ENCODE results near the gene WDR91.
"Not testable (repeated sequence)": the region's sequence is repeated elsewhere in the genome, so short reads cannot be mapped to it uniquely, and the experiment has no call there.

WDR91 gene

DNA sequence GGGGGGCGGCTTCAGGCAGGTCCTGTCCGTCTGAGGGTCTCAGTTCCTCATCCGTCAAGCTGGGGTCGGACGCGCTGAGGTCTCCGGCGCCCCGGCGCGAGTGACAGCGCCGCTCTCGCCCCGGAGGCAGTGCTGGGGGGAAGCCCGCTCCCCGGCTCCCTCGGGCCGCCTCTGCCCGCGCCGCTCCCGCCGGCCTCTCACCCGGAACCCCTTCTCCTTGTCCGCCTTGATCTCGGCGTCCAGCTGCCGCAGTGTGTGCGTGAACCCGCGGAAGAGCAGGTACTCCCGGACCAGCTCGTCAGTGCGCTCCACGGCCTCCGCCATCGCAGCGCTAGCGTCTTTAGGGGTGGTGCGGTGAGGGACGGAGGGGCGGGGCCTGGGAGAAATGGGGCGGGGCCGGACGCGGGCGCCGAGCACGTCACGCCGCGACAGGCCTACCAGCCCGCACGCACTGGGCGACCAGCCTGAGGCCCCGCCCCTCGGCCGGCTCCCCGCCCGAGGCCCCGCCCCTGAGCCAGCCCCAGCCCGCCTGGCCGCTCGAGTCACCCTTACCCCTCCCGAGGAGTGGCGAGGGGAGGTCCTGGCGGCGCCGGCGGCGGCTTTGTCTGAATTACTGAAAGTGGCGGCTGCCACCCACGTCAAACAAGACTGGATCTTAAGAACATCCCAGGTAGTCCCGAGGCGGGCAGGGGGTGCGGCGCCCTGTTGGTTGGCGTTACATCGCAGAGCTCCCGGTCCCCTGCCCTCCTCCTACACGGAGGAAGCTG, at the start of gene WDR91:
Gene WDR91 (minus strand): TSS at position 348 of the 767 bp plus-strand sequence. CDS start 24 bp downstream, at position 324.
- DNase-seq, result peak; percentile 97

DNA sequence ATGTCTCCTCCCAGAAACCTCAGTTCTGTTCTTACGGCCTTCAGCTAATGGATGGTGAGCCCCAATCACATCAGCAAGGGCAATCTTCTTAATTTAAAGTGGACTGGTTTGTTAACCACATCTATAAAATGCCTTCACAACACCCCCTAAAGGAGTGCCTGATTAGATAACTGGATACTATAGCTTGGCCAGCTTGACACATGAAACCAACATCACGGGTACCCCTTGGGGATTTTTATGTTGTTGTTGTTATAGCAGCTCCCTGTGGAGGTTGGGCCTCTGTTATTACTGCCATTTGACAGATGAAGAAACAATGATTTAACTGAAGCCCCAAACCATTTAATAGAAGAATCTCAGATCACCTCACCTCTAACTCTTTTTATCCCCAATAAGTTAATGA, 49.1 kb upstream of the WDR91 start:
- DNase-seq, result no peak

DNA sequence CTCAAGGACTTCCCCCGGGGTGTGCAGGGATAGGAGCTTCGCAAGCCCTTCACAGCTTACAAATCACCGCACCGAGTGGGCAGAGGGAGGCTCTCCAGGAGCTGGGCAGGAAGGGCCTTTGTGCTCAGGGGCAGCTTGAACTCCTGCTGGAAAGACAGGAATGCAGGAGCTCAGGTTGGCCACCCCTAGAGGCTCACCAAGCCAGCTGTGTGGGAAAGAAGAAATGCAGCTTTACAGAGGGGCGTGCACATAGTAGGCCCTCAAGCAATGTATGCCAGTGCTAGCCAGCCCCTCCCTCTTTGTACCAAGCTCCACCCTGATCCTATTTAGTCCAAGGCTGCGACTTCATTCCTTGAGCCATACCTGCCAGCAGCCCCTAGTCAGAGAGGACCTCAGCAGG, 48.4 kb upstream of the WDR91 start:
- no peak for DNase-seq

GRCh38 chr7:135258585-135258984, 47.3 kb upstream of the WDR91 start:
- DNase-seq, result no peak

DNA sequence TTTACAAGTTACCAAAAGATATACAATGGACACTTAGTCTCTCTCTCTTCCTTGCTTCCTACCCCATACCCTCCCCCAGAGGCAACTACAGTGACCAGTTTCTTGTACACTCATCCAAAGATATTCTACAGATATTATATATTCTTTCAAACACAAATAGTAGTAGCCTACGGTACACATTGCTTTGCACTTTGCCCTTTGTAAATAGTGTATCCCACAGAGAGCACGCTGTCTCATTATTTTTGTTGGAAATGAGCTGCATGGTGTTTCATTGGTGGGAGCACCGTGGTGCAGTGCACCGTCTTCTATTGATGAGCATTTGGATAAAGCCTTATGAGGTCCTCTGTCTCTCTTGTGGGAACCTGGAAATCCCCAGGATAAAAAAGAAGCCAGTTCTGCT, 46.5 kb upstream of the WDR91 start:
- no peak for DNase-seq

DNA sequence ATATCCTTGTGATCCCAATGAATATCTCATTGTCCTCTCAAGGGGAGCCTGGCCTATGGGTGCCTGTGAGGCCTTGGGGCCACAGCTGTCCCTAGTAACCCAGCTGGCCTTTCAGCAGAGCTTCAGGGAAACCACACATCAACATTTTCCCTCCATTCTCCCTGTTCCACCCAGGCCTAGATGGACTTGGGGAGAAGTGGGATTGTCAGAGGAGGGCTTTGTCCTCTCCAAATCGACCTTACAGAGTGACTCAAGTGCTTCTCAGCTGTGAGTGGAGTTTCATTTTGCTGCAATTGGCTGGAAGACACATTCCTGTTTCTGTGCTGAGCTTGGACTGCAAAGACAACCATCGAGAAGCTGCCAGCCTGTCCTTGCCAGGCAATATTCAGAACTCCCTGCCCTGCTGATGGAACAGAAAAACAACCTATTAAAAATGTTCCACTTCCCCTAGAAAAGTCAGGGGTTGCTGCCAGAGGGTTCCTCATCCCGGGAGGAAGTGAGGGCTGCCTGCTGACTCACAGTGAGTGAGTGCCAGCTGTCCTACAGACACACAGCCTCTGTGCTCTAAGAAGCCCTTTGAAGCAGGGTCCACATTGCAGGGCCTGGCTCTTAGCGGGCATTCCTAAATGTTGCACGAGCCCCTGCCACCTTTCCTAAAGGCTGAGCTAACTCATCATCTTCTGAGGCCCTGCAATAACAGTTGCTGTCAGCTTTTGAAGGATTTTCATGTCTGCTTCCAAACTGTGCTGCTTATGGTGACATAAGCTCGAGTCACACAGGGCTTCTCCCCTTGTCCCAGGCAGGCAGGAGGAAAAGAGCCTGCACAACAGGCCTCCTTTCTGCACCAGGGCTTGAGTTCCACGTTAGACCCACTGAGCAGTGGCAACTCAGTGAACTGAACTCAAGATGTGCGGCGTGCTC, 42.8 kb upstream of the WDR91 start:
- DNase-seq, result peak in 1 of 2 donors; percentile 46

DNA sequence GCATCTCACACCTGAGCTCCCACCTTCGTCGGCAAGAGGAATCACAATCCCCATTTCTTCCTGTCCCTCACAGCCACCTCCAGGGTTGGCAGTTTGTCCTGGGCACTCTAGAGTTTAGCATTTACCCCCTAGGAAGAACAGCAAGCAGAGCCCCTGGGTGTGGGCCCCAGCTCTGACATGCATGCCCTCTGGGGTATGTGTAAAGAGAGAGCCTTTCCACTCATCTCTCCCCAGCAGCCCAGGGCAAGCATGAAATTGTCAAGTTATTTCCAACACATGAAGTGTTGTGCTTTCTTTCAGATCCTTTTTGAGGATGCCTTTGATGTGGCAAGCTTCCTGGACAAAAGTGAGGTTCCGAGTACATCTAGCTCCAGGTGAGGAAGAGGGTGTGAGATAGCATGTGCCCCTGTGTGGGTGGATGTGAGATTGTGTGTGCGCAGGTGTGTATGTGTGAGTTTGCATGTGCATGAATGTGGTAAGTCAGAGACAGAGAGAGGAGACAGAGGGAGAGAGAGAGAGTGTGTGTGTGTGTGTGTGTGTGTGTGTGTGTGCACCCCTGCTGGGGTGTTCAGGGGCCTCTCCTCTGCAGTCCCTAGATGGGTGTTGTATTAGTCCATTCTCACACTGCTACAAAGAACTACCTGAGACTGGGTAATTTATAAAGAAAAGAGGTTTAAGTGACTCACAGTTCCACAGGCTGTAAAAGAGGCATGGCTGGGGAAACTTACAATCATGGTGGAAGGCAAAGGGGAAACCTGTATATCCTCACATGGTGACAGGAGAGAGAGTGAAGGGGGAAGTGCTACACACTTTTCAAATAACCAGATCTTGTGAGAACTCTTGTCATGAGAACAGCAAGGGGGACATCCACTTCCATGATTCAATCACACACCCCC, 40.4 kb upstream of the WDR91 start:
- no peak for DNase-seq

GRCh38 chr7:135248546-135248945, 37.2 kb upstream of the WDR91 start:
- no peak for DNase-seq

- DNase-seq, result no peak
These were observed 36.6 kb upstream of the WDR91 start for GRCh38 chr7:135247746-135248471.

- DNase-seq, result no peak
These were observed 35.0 kb upstream of the WDR91 start for GRCh38 chr7:135246191-135246825.

- no peak for DNase-seq
These were observed 34.2 kb upstream of the WDR91 start for GRCh38 chr7:135245226-135246190.

DNA sequence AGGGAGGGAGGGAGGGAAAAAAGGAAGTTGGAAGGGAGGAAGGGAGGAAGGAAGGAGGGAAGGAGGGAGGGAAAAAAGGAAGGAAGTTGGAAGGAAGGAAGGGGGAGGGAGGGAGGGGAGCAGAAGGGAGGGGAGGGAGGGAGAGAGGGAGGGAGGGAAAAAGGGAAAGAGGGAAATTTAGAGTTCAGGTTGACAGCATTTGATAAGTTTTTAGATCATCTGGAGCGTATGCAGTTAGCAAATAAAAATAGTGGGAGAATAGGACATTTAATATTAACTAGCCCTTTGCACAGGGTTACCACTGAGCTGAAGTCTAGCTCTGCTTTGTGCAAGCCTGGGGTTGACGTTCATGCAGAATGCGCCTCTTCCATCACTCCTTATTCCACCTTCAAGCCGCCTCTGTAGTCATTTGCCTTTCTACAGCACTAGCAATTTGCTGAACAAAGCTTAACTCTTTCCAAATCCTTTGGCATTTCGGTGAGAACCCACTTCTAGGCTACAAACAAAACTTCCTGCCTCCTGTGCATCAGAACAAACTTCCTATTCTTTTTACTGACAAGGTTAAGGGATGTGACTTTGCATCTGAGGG, 30.9 kb upstream of the WDR91 start:
- no peak for DNase-seq

DNA sequence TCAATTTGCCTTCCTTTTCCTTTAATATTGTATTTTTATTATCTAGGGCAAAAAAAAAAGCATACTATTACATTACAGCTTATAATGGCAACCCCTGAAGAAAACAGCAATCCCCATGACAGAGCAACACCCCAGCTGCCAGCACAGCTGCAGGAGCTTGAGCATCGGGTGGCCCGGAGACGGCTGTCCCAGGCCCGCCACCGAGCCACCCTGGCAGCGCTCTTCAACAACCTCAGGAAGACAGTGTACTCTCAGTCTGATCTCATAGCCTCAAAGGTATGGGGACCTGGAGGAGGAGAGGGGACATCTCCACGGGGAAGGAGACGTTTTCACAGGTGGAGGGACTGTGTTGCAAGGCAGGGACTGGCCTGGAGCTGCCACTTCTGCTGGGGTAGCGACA, 29.1 kb upstream of the WDR91 start:
- DNase-seq, result no peak

GRCh38 chr7:135239263-135239662, 27.9 kb upstream of the WDR91 start:
- DNase-seq, result no peak

GRCh38 chr7:135238112-135238744, 26.9 kb upstream of the WDR91 start:
- DNase-seq, result no peak

DNA sequence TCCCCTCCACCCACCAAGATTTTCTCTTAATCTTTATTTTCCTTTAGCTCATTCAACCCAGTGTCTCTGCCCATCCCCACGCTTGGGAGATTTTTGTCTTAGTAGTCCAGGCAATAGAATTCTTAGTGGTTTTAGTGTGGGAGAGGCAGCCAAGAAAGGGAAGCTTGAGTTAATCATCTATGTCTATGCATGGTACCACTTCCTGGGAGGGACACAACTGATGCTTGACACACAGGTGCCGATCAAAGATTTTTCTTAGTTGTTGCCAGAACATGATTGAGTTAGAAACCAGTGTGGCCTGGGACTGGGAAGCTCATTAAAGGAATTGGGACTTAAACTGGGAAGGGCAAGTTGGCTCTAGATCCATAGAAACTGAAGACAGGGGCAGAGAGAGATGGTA, 25.4 kb upstream of the WDR91 start:
- no peak for DNase-seq

DNA sequence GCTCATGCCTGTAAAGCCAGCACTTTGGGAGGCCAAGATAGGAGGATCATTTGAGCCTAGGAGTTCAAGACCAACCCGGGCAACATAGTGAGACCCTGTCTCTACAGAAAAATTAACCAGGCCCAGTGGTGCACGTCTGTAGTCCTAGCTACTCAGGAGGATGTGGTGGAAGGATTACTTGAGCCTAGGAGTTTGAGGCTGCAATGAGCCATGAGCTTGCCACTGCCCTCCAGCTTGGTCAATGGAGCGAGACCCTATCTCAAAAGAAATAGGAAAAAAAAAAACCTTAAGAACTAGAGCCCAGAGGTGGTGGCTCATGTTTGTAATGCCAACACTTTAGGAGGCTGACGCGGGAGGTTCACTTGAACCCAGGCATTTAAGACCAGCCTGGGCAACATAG, 24.5 kb upstream of the WDR91 start:
- no peak for DNase-seq

- no peak for DNase-seq
These were observed 23.4 kb upstream of the WDR91 start for GRCh38 chr7:135234727-135235126.

- not testable (repeated sequence) for DNase-seq
These were observed 22.8 kb upstream of the WDR91 start for GRCh38 chr7:135234095-135234494.

DNA sequence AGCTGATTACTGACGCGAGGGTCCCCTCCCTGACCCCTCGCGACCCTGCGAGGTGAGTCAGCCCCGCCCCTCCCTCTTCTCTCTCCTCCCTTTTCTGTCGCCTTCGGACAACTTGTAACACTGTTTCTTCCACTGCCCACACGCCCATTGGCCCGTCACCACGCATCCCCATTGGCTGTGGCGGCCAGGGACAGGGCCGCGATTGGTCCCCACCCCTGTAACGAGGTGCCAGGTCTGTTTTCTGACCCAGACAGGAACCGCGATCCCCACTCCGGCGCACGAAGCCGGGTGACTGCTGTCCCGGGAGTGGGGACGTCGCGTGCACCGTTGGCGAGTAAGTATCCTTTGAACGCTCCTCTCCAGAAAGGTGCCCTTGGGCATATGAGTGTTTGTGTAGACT, 22.2 kb upstream of the WDR91 start, which contains the start of gene STRA8:
Gene STRA8 (plus strand): TSS at position 269 of the 400 bp plus-strand sequence. CDS start 6,687 bp downstream, outside the sequence.
- no peak for DNase-seq
